HEK293 (cell line): ENCODE data around the gene NFKBIA.

Source experiments
- CTCF ChIA-PET: fragments of 350-600 bp; formaldehyde crosslinking; extraction: SDS; loops from one replicate; lab custom pipeline; 2021; ENCODE audit warnings: antibody characterized with exemption; lab: Yijun Ruan, JAX
- POLR2A ChIA-PET: fragments of 300-600 bp; formaldehyde crosslinking; extraction: SDS; loops from one replicate; lab custom pipeline; 2020; ENCODE audit warnings: antibody characterized with exemption, inconsistent platforms; lab: Yijun Ruan, JAX
- H3K27ac ChIP-seq: fragments of 200-500 bp; sonication (Bioruptor generic); 2 replicates; pipeline ENCODE4 v1.5.1; 2014; ENCODE audit warnings: low read depth, low read length, control low read depth, inconsistent platforms; ENCODE audit errors: extremely low read depth
- H3K36me3 ChIP-seq, 2 experiments: fragments of 200-500 bp in 1 of 2; sonication (Bioruptor generic) in 1 of 2; 1 replicate in 1 of 2; 2 replicates in 1 of 2; pipeline ENCODE4 v1.5.1; 2014 to 2017; ENCODE audit warnings: inconsistent platforms in 2 of 2, low read length in 2 of 2; ENCODE audit not compliant: control insufficient read depth in 2 of 2, insufficient read depth in 1 of 2
- H3K4me1 ChIP-seq: fragments of 200-500 bp; sonication (Bioruptor generic); 2 replicates; pipeline ENCODE4 v1.5.1; 2014; ENCODE audit warnings: mild to moderate bottlenecking, low read length, inconsistent platforms; ENCODE audit not compliant: control insufficient read depth, insufficient read depth
- H3K4me3 ChIP-seq: 2 replicates; pipeline ENCODE4 v1.5.1; 2011; ENCODE audit warnings: low read depth, mild to moderate bottlenecking, control low read depth, low read length, moderate library complexity
- H3K9me3 ChIP-seq: fragments of 200-500 bp; sonication (Bioruptor generic); 2 replicates; pipeline ENCODE4 v1.5.1; 2014; ENCODE audit warnings: low read depth, low read length, inconsistent platforms; ENCODE audit not compliant: control insufficient read depth, insufficient read depth
- CTCF ChIP-seq: fragments of 450-650 bp; formaldehyde crosslinking; IDR thresholded peaks from 2 replicates; pipeline ENCODE4 v1.5.1; 2016; ENCODE audit warnings: missing biosample characterization, missing genetic modification characterization
- ELK4 ChIP-seq: IDR thresholded peaks from 2 replicates; pipeline ENCODE4 v1.6.1; 2011; ENCODE audit warnings: mild to moderate bottlenecking, low read depth, low read length, borderline replicate concordance
- GLIS1 ChIP-seq: fragments of 450-650 bp; formaldehyde crosslinking; IDR thresholded peaks from 2 replicates; pipeline ENCODE4 v1.5.1; 2016; ENCODE audit warnings: missing biosample characterization, missing genetic modification characterization
- INSM2 ChIP-seq: fragments of 450-650 bp; formaldehyde crosslinking; IDR thresholded peaks from 2 replicates; pipeline ENCODE4 v1.5.1; 2016; ENCODE audit warnings: missing biosample characterization, missing genetic modification characterization
- MEIS1 ChIP-seq: sonication (generic); formaldehyde crosslinking; IDR thresholded peaks from 2 replicates; pipeline ENCODE4 v1.8.1; 2022; ENCODE audit warnings: missing genetic modification reagents, mild to moderate bottlenecking, borderline replicate concordance
- SALL2 ChIP-seq: fragments of 450-650 bp; formaldehyde crosslinking; IDR thresholded peaks from 2 replicates; pipeline ENCODE4 v1.5.0; 2017; ENCODE audit warnings: missing biosample characterization, mild to moderate bottlenecking, missing genetic modification characterization, borderline replicate concordance
- SP7 ChIP-seq: fragments of 450-650 bp; formaldehyde crosslinking; IDR thresholded peaks from 2 replicates; pipeline ENCODE4 v1.5.1; 2016; ENCODE audit warnings: missing biosample characterization, missing genetic modification characterization
- ZBTB17 ChIP-seq: fragments of 450-650 bp; formaldehyde crosslinking; IDR thresholded peaks from 2 replicates; pipeline ENCODE4 v1.5.1; 2016; ENCODE audit warnings: missing biosample characterization, missing genetic modification characterization
- ZBTB8A ChIP-seq: fragments of 450-650 bp; formaldehyde crosslinking; IDR thresholded peaks from 2 replicates; pipeline ENCODE4 v1.5.1; 2016; ENCODE audit warnings: missing biosample characterization, missing genetic modification characterization
- ZEB2 ChIP-seq: fragments of 450-650 bp; formaldehyde crosslinking; IDR thresholded peaks from 2 replicates; pipeline ENCODE4 v1.5.1; 2016; ENCODE audit warnings: missing biosample characterization, missing genetic modification characterization
- ZNF133 ChIP-seq: fragments of 450-650 bp; formaldehyde crosslinking; IDR thresholded peaks from 2 replicates; pipeline ENCODE4 v1.5.1; 2016; ENCODE audit warnings: missing biosample characterization, missing genetic modification characterization
- ZNF184 ChIP-seq: fragments of 450-650 bp; IDR thresholded peaks from 2 replicates; pipeline ENCODE4 v1.5.1; 2018; ENCODE audit warnings: missing biosample characterization, mild to moderate bottlenecking, missing genetic modification characterization
- ZNF223 ChIP-seq: fragments of 450-650 bp; formaldehyde crosslinking; IDR thresholded peaks from 2 replicates; pipeline ENCODE4 v1.5.1; 2016; ENCODE audit warnings: missing biosample characterization, missing genetic modification characterization
- ZNF24 ChIP-seq: fragments of 450-650 bp; formaldehyde crosslinking; IDR thresholded peaks from 2 replicates; pipeline ENCODE4 v1.5.1; 2016; ENCODE audit warnings: missing biosample characterization, missing genetic modification characterization
- ZNF302 ChIP-seq: fragments of 450-650 bp; formaldehyde crosslinking; IDR thresholded peaks from 2 replicates; pipeline ENCODE4 v1.5.1; 2016; ENCODE audit warnings: missing biosample characterization, missing genetic modification characterization, low read depth
- ZNF398 ChIP-seq: fragments of 450-650 bp; formaldehyde crosslinking; IDR thresholded peaks from 2 replicates; pipeline ENCODE4 v1.5.1; 2017; ENCODE audit warnings: missing biosample characterization, missing genetic modification characterization
- ZNF704 ChIP-seq: fragments of 450-650 bp; formaldehyde crosslinking; IDR thresholded peaks from 2 replicates; pipeline ENCODE4 v1.5.1; 2016; ENCODE audit warnings: missing biosample characterization, missing genetic modification characterization
- ZNF791 ChIP-seq: fragments of 450-650 bp; formaldehyde crosslinking; IDR thresholded peaks from 2 replicates; pipeline ENCODE4 v1.5.1; 2016; ENCODE audit warnings: missing biosample characterization, missing genetic modification characterization
- ZXDB ChIP-seq: fragments of 450-650 bp; formaldehyde crosslinking; IDR thresholded peaks from 2 replicates; pipeline ENCODE4 v1.5.1; 2016; ENCODE audit warnings: missing biosample characterization, missing genetic modification characterization

Gene NFKBIA

GRCh38 chr14:35393826-35394225 is 10.7 kb downstream of the NFKBIA start:
- Histone ChIP-seq H3K4me1 (no peaks in the 10 kb centered on the region), H3K27ac (no peak overlapping the region), H3K36me3 (no peaks in the 10 kb centered on the region), H3K4me3 (no peak overlapping the region), H3K9me3 (no peaks in the 10 kb centered on the region)
- CTCF ChIA-PET: no interaction called here
- POLR2A ChIA-PET: interaction anchor here (1.6 to 2.0 kb wide), 2 partner anchors 10 to 102 kb away, joined by 5 to 7 read pairs; partner anchors contain the start of genes NFKBIA and PSMA6
- no peak for TF ChIP-seq GLIS1

GRCh38 chr14:35392103-35392502 is 12.4 kb downstream of the NFKBIA start:
- H3K27ac ChIP-seq: no peak overlapping the region
- POLR2A ChIA-PET: no interaction called here
- H3K9me3 ChIP-seq: no peaks in the 10 kb centered on the region
- TF ChIP-seq ZNF791 (tag by site-specific recombination): no peak
- TF ChIP-seq ZNF704 (tag by site-specific recombination): no peak
- no peak for TF ChIP-seq ZNF133 (tag by site-specific recombination)
- no peak for TF ChIP-seq SP7 (tag by site-specific recombination)
- no peak for TF ChIP-seq ZBTB8A (tag by site-specific recombination)
- no peak for TF ChIP-seq ZXDB (tag by site-specific recombination)
- TF ChIP-seq ZBTB17 (tag by site-specific recombination): no peak
- CTCF ChIA-PET: no interaction called here
- H3K4me3 ChIP-seq: no peak overlapping the region
- no peaks in the 10 kb centered on the region for H3K36me3 ChIP-seq
- no peaks in the 10 kb centered on the region for H3K4me1 ChIP-seq

- Histone ChIP-seq H3K4me3 (no peak overlapping the region), H3K27ac (no peak overlapping the region), H3K9me3 (no peaks in the 10 kb centered on the region), H3K36me3 (no peaks in the 10 kb centered on the region), H3K4me1 (no peaks in the 10 kb centered on the region)
- TF ChIP-seq GLIS1: peak; percentile 24; the same call in 1 of the 2 replicates
- TF ChIP-seq ZNF398 (tag by site-specific recombination): no peak
- ChIA-PET CTCF (no interaction called here), POLR2A (no interaction called here)
Observed at GRCh38 chr14:35391388-35391710, 13.2 kb downstream of the NFKBIA start.

- ChIA-PET CTCF (interaction anchor here (0.7 kb wide), 1 partner anchor 563 kb away, joined by 4 read pairs; no protein-coding TSS in a partner anchor), POLR2A (interaction anchor here (1.6 kb wide), 1 partner anchor 13 kb away, joined by 6 read pairs; the partner anchor contains the start of gene NFKBIA)
- no peaks in the 10 kb centered on the region for H3K4me1 ChIP-seq
- no peak overlapping the region for H3K4me3 ChIP-seq
- no peaks in the 10 kb centered on the region for H3K36me3 ChIP-seq
- H3K27ac ChIP-seq: no peak overlapping the region
- no peaks in the 10 kb centered on the region for H3K9me3 ChIP-seq
- TF ChIP-seq ZEB2 (tag by site-specific recombination): 0 out of 2 replicates have a peak, but pooled peaks have one; percentile 43
- 0 out of 2 replicates have a peak, but pooled peaks have one; percentile 49 for TF ChIP-seq ZNF24
- TF ChIP-seq ZNF302: no peak
- TF ChIP-seq INSM2 (tag by site-specific recombination): peak; percentile 71; the same call in 1 of the 2 replicates
- no peak for TF ChIP-seq SALL2 (tag by site-specific recombination)
- TF ChIP-seq MEIS1: peak; percentile 69; the same call in 1 of the 2 replicates
- no peak for TF ChIP-seq ELK4
- TF ChIP-seq CTCF (tag by site-specific recombination): no peak
- peak; percentile 74 for TF ChIP-seq SP7 (tag by site-specific recombination)
- TF ChIP-seq ZNF223 (tag by site-specific recombination): no peak
- peak; percentile 88 for TF ChIP-seq ZNF184 (tag by site-specific recombination)
Observed at GRCh38 chr14:35390577-35391387, 13.8 kb downstream of the NFKBIA start.
